Measurements from ENCODE around the gene ABCG2.
"Not testable (repeated sequence)": the region's sequence is repeated elsewhere in the genome, so short reads cannot be mapped to it uniquely, and the experiment has no call there.

ABCG2 gene

DNA sequence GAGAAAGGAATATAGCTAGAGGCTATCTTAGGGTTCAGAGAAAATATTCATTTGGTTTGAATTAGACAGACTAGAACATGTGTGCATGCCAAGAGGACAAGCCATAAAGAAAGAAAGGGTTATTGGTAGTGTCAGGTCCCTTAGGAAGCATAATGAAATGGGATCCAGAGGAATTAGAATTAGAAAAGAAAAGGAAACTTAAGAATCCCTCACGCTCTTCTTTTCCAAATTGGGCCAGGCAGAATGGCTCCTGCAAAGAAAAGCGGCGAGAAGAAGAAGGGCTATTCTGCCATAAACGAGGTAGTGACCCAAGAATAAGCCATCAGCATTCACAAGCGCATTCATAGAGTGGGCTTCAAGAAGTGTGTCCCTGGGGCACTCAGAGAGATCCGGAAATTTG, 4.9 kb upstream of the ABCG2 start:
- no peak for DNase-seq

DNA sequence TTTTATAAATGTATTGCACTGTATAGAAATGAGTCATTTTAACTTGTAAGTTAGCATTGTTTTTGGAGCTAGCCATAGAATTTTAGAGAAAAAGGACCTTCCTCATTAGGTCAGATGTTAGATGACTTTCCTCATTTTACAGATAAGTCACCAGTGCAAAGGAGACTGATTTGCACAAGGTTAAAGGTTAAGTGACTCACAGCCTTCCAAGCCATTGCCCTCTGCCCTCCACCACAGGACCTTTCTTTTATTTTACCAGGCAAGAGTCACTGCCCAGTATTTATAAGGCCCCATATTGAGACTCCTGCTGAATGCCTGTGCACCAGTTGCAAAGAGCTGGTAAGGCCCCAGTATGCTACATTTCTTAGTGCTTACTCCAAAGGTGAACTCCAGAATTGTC, 4.2 kb upstream of the ABCG2 start:
- DNase-seq: no peak

DNA sequence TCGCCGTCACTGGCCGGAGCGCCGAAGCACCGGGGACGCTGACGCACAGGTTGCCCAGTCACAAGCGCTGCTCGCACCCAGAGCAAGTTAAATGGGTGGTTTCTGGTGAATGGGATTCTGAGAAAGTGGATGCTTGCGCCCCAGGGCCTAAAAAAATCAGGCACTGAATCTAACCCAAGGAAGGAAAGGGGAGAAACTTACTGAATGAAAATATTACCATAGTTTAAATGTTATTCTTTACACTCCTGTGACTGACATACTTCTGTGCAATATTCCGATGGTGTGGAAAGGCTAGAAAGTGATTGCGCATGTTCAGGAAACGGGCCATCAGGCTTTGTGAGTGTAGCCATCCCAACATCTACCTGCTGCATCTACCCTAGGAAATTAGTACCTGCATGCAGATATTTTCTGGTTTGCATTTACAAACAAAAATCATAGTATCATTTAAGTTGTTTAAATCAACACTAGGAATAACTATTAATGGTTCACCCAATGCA, 838 bp upstream of the ABCG2 start:
- no peak for DNase-seq

DNA sequence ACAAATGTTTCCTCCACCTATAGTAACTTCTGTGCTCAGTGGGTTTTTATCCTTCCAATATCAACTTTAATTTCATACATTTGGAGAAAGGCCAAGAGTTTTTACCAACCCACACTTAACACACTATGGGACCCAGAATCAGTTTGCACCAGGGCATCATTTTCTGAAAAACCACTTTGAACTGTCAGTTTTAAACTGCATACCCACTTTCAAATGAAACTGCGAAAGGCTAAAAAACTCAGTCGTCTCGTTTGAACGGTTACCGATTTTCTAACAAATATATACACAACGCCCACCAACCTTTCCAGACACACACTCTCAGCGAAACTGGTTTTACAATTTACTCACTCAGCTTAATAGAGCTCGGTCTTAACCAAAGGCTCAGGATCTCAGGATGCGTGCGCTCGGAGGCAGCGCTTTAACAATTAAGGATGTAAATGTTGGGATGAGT, 376 bp downstream of the ABCG2 start:
- no peak for DNase-seq

DNA sequence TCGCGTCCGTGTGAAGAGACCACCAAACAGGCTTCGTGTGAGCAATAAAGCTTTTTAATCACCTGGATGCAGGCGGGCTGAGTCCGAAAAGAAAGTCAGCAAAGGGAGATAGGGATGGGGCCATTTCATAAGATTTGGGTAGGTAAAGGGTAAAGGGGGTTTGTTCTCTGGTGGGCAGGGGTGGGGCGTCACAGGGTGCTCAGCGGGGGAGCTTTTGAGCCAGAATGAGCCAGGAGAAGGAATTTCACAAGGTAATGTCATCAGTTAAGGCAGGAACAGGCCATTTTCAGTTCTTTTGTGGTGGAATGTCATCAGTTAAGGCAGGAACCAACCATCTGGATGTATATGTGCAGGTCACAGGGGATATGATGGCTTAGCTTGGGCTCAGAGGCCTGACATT, 6.1 kb downstream of the ABCG2 start:
- not testable (repeated sequence) for DNase-seq

DNA sequence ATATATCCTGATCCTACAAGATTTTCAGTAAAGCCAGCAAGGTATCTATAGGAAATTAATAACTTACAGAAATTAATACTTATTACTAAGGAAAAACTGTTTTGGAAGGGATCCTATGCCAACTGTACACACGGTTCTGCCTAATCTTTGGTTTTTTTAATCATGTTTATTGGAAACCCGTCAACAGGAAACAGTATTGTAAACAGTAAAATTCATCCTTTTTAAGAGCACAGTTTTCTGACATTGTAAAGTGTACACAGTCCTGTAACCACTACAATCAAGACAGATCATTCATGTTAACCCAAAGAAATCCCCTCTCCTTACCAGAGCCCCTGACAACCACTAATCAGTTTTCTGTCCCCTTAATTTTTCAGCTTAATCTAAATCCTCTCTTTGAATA, 9.9 kb downstream of the ABCG2 start:
- DNase-seq: no peak

DNA sequence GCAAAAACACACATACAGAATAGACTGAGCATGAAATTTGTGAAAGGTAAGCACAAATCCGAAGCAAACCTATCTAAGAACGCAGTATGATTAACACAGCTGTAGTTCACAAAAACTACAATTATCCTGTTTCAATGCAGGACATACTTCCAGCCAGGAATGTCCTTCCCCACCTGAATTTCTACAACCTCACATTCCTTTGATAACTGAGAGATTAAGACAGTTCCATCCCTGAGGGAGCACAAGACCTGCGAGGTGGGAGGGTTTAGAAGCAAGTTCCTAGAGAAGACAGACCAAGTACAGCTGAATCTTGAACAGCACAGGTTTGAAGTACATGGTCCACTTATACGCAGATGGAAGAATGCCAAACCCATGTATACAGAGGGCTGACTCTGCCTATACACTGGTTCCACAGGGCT, 10.6 kb downstream of the ABCG2 start:
- DNase-seq: no peak

DNA sequence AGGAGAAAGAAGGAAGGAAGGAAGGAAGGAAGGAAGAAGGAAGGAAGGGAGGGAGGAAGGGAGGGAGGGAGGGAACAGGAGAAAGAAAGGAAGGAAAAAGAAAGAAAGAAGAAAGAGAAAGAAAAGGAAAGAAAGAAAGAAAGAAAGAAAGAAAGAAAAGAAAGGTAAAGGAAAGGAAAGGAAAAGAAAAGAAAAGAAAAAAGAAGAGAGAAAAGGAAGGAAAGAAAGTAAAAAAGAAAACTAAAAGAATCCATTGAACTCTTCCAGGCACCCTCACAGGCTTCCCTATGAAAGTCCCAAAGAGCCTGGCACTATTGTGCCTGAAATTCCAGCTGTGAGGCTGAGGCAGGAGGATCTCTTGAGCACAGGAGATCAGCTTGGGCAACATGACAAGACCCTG, 11.5 kb downstream of the ABCG2 start:
- DNase-seq: no peak

DNA sequence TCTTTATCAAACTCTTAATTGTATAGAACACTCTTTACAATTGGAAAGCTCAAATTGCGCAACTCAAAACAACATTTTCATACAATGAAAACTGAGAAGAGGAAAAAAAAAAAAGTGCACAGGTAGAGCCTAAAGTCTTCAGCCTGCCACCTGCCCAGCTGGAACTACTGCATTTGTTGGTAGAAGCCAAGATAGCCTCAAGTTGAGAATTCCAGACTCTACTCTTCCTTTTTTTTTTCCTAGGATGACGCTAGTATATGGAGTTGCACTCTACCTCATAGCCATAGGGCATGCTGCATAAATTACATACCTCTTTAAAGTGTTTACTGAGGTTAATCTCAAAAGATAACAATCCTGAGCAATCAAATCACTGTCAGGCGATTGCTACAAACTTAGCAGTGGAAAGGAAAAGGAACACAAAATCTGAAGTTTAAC, 13.6 kb downstream of the ABCG2 start:
- DNase-seq: no peak

DNA sequence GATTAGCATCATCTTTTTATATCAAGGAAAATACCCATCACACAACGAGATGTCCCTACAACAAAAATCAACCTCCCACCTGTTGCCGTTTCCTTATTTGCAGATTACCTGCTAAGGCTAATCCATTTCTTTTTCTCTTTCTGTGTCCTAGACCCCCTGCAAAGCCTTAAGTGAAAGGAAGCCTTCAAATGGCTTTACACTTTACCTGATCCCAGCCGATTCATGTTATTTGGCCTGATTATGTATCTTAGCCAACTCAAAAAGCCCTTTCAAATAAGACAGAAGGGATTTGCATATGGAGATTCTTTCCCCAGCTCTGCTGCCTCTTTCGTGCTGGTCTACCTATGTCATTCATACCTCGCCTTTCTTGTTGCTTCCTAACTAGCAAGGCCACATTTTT, 14.4 kb downstream of the ABCG2 start:
- no peak for DNase-seq

DNA sequence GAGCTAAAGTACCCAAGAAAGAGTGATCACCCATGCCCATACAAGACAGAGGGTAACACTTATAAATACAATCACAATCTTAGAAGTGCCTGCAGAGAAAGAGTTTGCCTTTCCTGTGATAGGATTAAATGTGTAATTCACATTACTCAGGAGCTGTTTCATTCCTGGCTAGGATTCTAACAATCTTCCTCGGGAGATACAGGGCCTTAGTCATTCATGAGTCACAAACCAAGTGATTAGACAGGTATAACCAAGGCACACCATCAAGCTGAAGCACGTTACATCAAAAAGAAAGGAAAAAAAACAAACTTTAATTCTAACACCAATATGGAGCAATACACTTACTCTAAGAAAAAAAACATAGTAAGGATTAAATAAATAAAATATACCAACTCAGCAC, 14.9 kb downstream of the ABCG2 start:
- DNase-seq: no peak

DNA sequence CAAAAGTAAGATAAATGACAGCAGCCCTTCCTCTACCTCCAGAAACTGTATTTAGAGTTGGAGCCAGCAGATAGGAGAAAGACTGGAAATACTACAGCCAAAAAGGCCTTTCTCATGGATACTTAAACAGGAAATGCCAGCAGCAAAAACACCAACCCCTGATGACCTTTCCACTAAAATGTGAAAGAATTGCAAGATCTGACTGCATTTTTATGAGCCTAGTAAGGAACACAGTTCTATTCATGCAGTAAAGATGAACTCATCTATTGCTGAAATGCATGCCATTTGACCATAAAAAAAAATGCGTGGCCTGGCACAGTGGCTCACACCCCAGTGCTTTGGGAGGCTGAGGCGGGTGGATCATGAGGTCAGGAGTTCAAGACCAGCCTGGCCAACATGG, 19.9 kb downstream of the ABCG2 start:
- no peak for DNase-seq

DNA sequence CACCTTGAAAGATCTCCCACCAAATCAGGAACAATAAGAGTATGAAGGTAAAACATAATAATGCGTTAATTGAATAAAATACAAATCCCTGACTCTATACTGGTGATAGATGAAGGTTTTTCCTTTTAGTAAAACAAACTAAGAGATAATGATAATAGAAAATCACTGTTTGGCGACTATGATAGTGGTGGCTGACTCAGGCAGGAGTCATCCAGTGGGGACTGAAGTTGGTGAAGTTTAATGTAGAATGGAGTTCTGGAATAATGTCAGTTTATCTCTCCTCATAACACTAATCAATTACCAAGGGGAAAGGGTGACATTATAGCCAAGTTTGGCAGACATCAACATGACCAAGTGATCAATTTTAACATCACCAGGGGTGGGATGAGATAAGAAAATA, 21.3 kb downstream of the ABCG2 start:
- no peak for DNase-seq

DNA sequence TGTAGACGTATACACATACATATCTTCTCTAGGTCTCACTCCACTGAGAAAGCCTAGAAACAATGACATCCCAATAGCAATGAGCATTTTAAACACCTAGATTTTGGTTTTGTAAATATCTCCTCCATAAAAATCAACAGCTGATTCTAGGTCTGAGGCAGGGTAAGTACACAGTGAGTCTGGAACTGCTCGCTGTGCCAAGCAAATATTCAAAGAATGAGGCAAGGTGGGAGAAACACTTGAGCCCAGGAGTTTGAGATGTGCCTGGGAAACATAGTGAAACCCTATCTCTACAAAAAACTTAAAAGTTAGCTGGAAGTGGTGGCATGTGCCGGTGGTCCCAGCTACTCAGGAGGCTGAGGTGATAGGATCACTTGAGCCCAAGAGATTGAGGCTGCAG, 22.2 kb downstream of the ABCG2 start:
- DNase-seq: no peak

DNA sequence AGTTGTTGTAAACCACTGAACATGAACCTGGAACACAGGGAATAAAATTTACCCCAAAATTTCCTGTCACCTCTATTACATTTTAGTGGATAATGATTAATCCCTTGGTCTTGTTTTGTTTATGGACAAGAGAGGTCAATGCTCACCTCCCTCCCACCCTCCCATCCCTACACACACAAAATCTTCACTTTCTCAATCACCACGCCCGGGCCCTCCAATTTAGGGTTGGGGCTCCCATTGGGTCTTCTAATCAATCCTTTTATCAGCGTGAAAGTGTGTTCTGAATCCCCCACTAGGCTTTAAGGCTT, 23.1 kb downstream of the ABCG2 start:
- DNase-seq: no peak

DNA sequence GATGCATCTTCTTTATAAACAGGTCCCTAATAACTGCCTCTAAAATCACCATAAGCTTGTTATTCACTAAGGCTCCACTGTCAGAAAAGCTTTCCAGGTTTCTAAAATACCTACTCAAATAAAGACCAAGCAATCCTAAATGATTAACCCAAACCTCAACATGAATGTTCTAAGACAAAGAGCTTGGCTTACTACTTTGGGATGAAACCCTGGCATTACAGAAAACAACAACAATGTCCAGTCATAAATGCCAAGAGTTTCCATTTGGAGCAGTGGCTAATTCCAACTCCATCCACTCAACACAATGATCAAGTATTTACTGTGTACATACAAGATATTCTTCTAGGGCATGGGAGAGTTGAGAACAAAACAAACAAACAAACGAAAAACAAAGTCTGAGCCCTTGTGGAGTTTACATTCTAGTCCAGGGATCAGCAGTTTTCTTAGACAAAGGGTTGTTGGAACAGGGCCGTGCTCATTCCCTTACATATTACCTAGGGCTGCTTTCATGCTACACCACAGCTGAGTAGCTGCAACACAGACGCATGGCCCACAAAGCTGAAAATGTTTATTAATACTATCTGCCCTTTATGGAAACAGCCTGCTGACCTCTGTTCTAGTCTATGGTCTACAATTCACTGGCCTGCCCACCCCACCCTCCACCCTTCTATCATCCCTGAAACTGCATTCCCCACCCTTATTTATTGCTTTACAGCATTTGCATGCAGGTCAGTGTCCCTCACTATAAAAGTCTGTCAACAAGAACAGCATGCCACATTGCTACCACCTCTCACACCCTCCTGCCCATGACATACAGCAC, 23.7 kb downstream of the ABCG2 start:
- no peak for DNase-seq

DNA sequence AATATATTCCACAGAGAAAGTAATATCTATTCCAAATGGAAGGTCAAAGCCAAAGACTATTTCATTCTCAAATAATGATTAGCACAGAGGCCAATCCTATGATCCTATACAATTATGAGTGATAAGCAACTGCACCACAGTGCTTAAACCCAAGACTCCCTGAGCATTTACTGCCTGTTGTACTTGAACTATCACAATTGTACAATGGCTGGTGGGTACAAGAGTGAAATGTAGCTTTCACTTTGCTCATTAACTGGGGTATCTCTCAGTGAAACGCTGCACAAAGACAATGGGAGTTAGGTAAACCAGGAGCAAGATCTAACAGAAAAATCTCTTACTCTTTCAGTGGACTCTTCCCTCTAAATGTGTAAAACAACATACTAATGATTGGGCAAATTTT, 24.3 kb downstream of the ABCG2 start:
- DNase-seq: no peak

DNA sequence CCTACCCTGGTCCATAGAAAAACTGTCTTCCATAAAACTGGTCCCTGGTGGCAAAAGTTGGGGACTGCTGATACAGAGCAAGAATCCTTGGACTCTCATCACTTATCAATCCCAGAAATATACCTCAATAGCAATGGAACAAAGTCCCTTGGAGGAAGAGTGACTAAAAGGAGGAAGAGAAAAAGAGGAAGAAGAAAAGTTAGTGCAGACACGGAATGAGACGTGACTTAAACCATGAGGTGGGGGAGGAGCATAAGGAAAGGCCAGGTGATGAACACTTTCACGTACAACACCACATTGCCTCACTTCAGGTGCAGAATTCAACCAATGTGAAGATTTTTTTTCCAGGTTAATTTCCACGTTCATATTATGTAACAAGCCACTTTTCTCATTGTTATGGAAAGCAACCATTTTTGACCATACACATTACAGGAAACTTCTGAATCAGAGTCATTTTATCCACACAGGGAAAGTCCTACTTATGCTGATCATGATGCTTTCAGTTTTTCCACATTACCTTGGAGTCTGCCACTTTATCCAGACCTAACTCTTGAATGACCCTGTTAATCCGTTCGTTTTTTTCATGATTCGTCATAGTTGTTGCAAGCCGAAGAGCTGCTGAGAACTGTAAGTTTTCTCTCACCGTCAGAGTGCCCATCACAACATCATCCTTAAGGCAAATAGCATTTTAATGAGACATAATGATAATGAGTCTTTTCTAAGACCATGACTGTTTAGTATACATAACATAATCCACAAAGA, 27.7 kb downstream of the ABCG2 start:
- DNase-seq: no peak

DNA sequence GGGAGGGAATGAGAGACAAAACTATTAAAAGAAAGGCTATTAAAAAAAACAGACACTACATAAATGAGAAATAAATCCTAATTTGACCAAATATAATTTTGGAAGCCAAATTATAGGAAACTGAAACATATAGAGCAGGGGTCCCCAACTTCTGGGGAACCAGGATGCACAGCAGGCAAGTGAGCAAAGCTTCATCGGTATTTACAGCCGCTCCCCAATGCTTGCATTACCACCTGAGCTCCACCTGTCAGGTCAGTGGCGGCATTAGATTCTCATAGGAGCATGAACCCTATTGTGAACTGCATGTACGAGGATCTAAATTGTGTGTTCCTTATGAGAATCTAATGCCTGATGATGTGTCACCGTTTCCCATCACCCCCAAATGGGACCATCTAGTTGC, 28.4 kb downstream of the ABCG2 start:
- DNase-seq: no peak

DNA sequence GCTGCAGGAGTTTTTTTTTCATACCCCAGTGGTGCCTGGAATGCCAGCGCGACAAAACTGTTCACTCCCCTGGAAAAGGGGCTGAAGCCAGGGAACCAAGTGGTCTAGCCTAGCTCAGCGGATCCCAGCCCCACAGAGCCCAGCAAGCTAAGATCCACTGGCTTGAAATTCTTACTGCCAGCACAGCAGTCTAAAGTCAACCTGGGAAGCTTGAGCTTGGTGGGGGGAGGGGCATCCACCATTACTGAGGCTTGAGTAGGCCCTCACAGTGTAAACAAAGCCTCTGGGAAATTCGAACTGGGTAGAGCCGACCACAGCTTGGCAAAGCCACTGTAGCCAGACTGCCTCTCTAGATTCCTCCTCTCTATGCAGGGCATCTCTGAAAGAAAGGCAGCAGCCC, 36.2 kb downstream of the ABCG2 start:
- DNase-seq: not testable (repeated sequence)

DNA sequence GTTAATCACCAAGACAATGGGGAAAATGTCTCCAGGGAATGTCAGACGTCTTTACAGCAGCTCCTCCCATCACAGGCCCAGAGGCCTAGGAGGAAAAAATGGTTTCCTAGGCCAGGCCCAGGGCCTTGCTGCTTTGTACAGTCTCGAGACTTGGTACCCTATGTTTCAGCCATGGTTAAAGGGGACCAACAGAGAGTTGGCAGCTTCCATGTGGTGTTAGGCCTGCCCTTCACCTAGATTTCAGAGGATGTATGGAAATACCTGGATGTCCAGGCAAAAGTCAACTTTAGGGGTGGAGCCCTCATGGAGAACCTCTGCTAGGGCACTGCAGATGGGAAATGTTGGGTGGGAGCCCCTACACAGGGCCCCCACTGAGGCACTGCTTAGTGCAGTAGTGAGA, 38.5 kb downstream of the ABCG2 start:
- no peak for DNase-seq

DNA sequence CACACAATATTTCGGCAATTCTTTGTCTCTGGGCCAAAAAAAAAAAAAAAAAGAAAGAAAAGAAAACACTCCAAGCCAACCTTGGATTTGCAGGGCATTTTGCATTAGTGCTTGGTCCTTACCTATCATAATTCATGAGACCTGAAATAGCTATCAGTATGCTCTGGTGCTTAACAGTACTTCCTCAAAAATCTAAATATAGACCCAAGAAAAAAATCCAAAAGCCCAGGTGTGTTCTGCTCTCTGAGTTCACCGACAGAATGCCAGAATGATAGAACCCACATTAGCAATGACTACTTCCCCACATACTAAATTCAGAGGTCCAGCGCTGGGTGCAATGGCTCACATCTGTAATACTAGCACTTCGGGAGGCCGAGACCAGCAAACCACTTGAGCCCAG, 42.9 kb downstream of the ABCG2 start:
- DNase-seq: no peak

DNA sequence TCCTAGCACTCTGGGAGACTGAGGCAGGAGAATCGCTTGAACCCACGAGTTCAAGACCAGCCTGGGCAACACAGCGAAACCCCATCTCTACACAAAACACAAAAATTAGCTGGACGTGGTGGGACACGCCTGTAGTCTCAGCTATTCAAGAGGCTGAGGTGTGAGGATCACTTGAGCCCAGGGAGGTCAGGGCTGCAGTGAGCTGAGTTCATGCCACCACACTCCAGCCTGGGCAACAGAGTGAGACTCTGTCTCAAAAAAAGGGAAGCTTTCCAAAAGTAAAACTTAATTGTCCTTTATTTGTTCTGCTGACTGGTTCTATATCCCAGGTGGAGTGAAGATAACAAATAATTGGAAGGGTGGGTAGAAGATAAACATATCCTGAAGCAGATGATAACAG, 45.6 kb downstream of the ABCG2 start:
- DNase-seq: no peak

DNA sequence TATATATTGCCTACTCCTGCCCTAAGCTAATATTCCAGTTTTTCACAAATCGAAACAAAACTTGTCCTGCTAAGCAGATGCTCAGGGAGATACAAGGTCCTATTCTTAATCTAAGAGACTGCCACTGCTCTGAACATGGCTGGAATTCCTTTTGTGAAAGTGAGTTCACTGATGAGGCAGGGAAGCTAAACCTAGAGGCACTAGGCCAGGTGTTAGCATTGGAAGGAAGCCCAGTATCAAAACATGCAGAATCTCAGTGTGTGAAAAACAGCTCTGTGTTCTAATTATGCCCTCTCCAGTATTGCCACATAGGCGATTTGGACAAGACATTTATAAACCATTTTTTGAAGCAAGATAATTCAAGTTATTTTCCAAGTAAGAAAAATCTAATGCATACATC, 47.6 kb downstream of the ABCG2 start:
- DNase-seq: no peak

Data from NCI-H1105 (cell line).